Activated T-helper 1 cell treated with anti-CD3 and anti-CD28 coated beads, Interleukin-2, amount 50 U/mL, for 16 hours (primary cell): Measurements from ENCODE around the gene MARK4.
"Not testable (repeated sequence)": the region's sequence is repeated elsewhere in the genome, so short reads cannot be mapped to it uniquely, and the experiment has no call there.

Experiments used
- DNase-seq, 2 donors: peaks; one replicate each; pipeline ENCODE4 v3.0.0-alpha.2; 2020; ENCODE audit warnings: low read depth in 1 of 2, low spot score in 1 of 2

Gene MARK4

GRCh38 chr19:45243144-45243732 lies 7.8 kb upstream of the MARK4 start:
- no peak for DNase-seq

DNA sequence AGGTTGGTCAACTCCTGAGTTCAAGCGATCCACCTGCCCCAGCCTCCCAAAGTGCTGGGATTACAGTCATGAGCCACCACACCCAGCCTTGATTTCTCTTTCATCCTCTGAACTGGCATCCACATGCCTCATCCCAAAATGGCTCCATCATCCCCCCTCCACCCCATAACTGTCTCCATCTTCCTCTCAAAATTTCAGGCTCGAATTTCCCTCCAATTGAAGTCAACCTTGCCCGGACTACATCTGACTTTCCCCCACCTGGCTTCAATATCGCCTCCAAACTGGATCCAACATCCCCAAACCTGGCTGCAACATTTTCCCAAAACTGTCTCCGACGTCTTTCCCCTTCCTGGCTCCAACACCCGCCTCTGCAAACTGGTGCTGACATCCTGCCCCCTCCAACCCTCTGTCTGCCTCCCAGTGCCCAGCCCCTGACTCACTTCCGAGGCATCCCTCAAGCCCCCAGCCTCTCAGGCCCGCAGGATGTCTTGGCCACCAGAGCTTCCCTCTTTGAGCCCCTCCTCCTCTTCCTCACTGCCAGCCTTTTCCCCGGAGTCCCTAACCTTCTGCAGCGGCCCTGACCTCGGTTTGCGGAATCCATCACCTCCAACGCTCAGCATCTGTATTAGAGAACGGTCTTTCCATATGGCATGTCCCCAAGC lies 6.8 kb upstream of the MARK4 start:
- DNase-seq, result no peak

DNA sequence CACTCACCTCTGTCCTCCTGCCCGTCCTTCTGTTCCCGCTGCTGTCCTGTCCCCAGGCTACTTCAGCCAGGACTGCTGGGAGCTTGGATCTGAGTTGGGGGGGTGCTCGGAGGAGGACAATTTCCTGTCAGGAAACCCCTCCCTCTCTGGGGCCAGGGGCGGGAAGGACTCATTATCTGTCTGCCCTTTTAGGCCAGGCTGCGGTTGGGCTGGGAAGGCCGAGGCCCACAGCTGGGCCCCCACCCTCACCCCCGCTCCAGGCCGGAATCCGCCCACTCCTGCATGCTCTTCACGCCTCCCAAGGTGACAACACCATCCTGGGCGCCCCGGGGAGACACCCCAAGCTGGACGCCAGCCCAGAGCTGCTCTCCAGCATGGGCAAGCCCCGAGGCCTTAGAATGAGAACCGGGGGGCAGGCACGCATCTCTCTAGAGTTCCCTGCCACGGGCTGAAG lies 5.7 kb upstream of the MARK4 start, which contains the start of gene EXOC3L2:
EXOC3L2 (minus strand) TSS at position 74 of the 454 bp plus-strand sequence. CDS start 6,362 bp downstream, outside the sequence.
- DNase-seq, result no peak

GRCh38 chr19:45245826-45246225 lies 5.2 kb upstream of the MARK4 start:
- DNase-seq, result no peak

GRCh38 chr19:45247136-45247535 lies 3.9 kb upstream of the MARK4 start:
- no peak for DNase-seq

DNA sequence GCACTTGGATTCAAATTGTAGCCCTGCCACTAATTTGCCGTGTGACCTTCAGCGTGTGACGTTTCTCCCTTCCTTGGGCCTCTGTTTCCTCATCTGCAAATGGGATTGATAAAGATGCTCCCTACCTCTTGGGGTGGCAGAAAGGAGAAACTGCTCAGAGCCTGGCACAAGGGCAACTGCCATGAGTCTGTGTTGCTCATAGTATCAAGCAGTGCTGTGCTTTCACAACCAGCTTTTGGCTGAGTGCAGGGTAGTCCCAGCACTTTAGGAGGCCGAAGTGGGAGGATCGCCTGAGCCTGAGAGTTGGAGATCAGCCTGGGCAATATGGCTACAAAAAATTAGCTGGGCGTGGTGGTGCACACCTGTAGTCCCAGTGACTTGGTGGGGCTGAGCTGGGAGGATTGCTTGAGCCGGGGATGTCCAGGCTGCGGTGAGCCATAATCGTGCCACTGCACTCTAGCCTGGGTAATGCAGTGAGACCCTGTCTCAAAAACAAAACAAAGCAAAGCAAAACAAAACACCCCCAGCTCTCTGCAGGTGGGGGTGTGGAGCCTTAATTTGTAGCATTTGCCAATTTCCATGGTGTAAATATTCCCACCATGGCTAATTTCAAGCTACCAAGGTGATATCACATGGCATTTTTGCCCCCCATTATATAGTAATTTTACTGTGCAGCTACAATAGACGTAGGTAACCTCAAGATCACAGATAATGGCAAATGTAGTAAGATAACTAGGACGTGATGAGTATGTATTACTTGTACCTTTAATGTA lies 1.6 kb upstream of the MARK4 start:
- DNase-seq, result no peak

GRCh38 chr19:45250216-45250831 lies 747 bp upstream of the MARK4 start:
- no peak for DNase-seq

DNA sequence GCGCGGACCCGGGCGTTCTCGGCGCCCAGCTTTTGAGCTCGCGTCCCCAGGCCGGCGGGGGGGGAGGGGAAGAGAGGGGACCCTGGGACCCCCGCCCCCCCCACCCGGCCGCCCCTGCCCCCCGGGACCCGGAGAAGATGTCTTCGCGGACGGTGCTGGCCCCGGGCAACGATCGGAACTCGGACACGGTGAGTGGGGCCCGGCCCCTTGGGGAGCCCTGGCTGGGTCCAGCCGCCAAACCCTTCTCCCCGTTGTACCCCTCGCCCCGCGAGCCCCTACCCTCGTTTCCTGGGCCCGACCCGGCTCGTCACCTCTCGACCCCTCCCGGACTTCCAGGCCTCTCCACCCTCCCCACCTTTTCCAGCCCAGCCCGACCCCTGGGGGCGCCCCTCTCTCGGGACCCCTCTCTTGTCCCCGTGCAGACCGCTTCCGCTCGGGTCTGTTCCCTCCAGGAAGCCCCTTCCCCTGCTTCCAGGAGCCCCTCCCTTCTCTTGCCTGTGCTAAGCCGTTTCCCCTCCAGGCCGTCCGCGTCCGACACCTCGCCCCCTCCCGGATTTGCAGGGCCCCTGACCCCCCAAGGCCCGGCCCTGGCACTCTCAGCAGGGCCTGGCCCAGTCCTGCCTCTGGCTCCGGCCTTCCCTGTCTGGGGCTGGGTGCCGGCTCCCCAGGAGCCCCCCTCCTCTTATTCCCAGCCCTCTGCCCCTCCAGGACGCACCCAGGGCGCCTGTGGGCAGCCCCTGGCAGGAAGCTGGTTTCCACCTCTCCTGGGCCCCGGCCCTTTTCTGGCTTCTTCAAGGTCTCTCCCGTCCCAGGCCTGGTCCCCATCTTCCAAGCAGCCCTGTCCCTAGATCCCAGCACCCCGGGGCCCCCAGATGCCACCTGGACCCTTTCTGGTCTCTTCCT lies 632 bp downstream of the MARK4 start:
- no peak for DNase-seq

DNA sequence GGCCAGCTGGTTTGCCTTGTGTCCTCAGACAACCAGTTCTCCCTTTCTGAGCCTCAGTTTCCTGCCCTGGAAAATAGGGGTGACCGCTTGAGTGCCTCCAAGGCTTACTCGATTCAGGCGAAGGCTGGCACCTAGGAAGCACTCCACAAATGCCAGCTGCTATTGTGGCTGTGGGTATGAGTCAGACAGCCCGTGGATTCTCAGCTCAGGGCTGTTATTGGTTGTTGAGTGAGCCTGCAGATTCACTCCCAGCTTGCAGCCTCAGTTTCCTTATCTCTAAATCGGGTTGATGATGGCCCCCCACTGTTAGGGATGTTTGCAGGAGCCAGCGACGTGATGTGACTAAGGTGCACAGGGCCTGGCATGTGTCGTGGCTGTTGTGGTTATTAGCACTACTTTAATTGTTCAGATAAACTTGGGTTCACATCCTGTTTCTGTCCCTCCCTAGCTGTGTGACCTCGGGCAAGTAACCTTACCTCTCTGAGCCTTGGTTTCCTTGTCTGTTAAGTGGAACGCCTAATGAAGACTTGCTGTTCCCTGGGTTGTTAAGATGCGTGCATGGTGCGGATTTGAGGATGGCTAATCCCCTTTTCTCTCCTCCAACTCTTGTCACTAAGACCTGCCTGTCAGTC lies 2.4 kb downstream of the MARK4 start:
- DNase-seq, result no peak

- DNase-seq, result no peak
Observed at GRCh38 chr19:45254044-45254531, 3.0 kb downstream of the MARK4 start.

GRCh38 chr19:45255611-45256157 lies 4.6 kb downstream of the MARK4 start:
- no peak for DNase-seq

DNA sequence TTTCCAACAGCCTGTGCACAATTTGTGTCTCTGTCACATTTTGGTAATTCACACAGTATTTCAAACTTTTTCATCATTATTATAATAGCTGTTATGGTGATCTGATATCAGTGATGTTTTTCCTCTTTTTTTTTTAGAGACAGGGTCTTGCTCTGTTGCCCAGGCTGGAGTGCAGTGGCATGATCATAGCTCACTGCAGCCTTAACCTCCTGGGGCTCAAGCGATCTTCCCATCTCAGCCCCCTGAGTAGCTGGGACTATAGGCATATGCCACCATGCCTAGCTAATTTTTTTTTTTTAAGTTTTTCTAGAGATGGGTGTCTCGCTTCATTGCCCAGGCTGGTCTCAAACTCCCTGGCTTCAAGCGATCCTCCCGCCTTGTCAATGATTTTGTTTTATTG lies 5.8 kb downstream of the MARK4 start:
- no peak for DNase-seq

GRCh38 chr19:45258862-45259261 lies 7.8 kb downstream of the MARK4 start:
- no peak for DNase-seq

GRCh38 chr19:45262570-45262969 lies 11.5 kb downstream of the MARK4 start:
- no peak for DNase-seq

DNA sequence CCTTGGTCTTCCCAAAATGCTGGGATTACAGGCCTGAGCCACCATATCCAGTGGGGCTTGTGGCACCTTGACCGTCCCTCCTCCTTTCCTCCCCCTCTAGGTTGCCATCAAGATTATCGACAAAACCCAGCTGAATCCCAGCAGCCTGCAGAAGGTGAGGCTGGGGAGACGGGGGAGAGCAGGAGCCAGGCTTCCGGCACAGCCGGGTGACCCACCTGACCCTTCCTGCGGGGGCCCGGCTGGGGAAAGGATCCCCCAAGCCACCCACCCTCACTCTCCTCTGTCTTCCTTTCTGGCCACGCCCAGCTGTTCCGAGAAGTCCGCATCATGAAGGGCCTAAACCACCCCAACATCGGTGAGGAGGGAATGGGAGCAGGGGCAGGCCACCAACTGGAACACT lies 11.9 kb downstream of the MARK4 start:
- DNase-seq, result no peak

DNA sequence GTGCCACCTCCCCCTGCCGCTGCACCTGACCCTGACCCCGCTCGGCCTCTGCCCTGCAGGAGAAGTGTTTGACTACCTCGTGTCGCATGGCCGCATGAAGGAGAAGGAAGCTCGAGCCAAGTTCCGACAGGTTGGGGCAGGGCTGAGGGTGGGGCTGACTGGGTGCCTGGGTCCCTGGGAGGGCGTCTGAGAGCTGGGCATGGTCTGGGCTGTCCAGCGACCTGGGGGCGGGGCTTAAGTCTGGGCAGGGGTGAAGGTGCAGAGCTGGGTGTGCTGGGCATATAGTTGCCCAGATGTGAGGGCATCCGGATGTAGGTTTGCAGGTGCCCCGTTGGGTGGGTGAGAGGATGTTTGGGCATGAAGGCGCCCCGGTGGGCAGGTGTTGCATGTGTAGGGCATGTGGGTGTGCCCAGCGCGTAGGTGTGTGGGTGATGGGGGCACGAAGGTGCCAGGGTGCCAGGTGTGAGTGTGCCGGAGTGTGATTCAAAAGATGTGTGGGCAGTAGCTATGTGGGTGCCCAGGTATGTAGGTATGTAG lies 13.8 kb downstream of the MARK4 start:
- no peak for DNase-seq

DNA sequence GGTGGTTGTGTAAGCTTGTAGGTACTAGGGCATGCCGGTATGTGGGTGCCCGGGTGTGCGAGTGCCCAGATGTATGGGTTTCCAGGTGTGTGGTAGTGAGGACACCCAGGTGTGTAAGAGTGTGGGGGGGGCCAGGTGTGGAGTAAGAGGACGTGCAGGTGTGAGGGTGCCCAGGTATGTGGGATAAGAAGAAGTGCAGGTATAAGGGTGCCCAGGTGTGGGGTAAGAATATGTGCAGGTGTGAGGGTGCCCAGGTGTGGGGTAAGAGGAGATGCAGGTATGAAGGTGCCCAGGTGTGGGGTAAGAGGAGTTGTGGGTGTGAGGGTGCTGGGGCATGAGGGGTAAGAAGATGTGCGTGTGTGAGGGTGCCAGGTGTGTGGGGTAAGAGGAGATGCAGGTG lies 14.3 kb downstream of the MARK4 start:
- no peak for DNase-seq

- no peak for DNase-seq
Observed at GRCh38 chr19:45267296-45267695, 16.2 kb downstream of the MARK4 start.

GRCh38 chr19:45269939-45270338 lies 18.9 kb downstream of the MARK4 start:
- DNase-seq, result not testable (repeated sequence)
